GM12878 (cell line): ENCODE results near the gene OTOR. TPM values are rescaled to one million over a fixed set of nuclear protein-coding genes. Genes with fewer than 3 reads are reported as not detected.

Source experiments
- ATAC-seq: fragments of 200-7000 bp; cut with Tn5 transposase; 3 replicates; pipeline ENCODE4 v1.9.1; 2020; ENCODE audit warnings: mild to moderate bottlenecking, moderate library complexity
- BruUV-seq: library from RNA; stranded (reverse); fragments of 400-500 nt; replicated peaks from 2 replicates; lab custom pipeline; 2021; lab: Mats Ljungman, UMichigan
- CTCF ChIA-PET: fragments of 300-600 bp; sonication (Branson Sonifier 250); formaldehyde crosslinking; extraction: SDS; loops from one replicate; lab custom pipeline; 2021; ENCODE audit warnings: inconsistent platforms; lab: Yijun Ruan, JAX
- POLR2A ChIA-PET: fragments of 350-600 bp; formaldehyde crosslinking; extraction: SDS; loops from one replicate; lab custom pipeline; 2021; ENCODE audit warnings: inconsistent platforms; lab: Charles Lee
- RAD21 ChIA-PET: fragments of 300-600 bp; sonication (Branson Sonifier 250); formaldehyde crosslinking; loops from one replicate; lab custom pipeline; 2023; ENCODE audit warnings: antibody characterized with exemption; ENCODE audit not compliant: unreplicated experiment; lab: Charles Lee
- SMC1A ChIA-PET: fragments of 300-600 bp; sonication (Branson Sonifier 250); formaldehyde crosslinking; loops from one replicate; lab custom pipeline; 2023; ENCODE audit not compliant: unreplicated experiment, uncharacterized antibody; lab: Charles Lee
- DNase-seq: peaks from one replicate; pipeline ENCODE4 v3.0.0-alpha.2; 2011; ENCODE audit warnings: low read depth, low spot score
- FAIRE-seq: peaks from 3 replicates; lab custom pipeline; 2011; peaks lifted over from hg19 to GRCh38; lab: Jason Lieb, UNC
- H2AFZ ChIP-seq: 2 replicates; pipeline ENCODE4 v1.6.0; 2011; ENCODE audit warnings: low read depth, low read length, control low read depth; ENCODE audit not compliant: control insufficient read depth
- H3K27ac ChIP-seq: 2 replicates; pipeline ENCODE4 v1.5.1; 2011; ENCODE audit warnings: control low read depth; ENCODE audit not compliant: control insufficient read depth, insufficient read depth
- H3K27me3 ChIP-seq, 2 experiments: replicated peaks in 1 of 2; 2 replicates each; pipeline versions ENCODE4 v1.6.0 to v1.6.1; 2011; ENCODE audit warnings: low read length in 1 of 2; ENCODE audit not compliant: control insufficient read depth in 2 of 2, insufficient read depth in 2 of 2
- H3K36me3 ChIP-seq, 2 experiments: 2 replicates each; pipeline ENCODE4 v1.5.1; 2011; ENCODE audit warnings: low read length in 1 of 2; ENCODE audit not compliant: control insufficient read depth in 2 of 2, insufficient read depth in 2 of 2
- H3K4me1 ChIP-seq: 2 replicates; pipeline ENCODE4 v1.6.1; 2011; ENCODE audit warnings: mild to moderate bottlenecking, low read length, moderate library complexity, mixed read lengths; ENCODE audit not compliant: control insufficient read depth, insufficient read depth
- H3K4me2 ChIP-seq: 2 replicates; pipeline ENCODE4 v1.6.0; 2011; ENCODE audit warnings: control low read depth; ENCODE audit not compliant: control insufficient read depth, insufficient read depth
- H3K4me3 ChIP-seq: fragments of 200-600 bp; sonication (generic); 2 replicates; pipeline ENCODE4 v1.5.1; 2016
- H3K79me2 ChIP-seq: 2 replicates; pipeline ENCODE4 v1.6.0; 2011; ENCODE audit warnings: low read length; ENCODE audit not compliant: control insufficient read depth, insufficient read depth
- H3K9ac ChIP-seq: 2 replicates; pipeline ENCODE4 v1.8.0; 2011; ENCODE audit warnings: low read length, control low read depth, mixed read lengths; ENCODE audit not compliant: control insufficient read depth, insufficient read depth
- H3K9me3 ChIP-seq: replicated peaks from 3 replicates; pipeline ENCODE4 v1.5.1; 2011; ENCODE audit warnings: mild to moderate bottlenecking, low read length; ENCODE audit not compliant: control insufficient read depth, insufficient read depth
- H4K20me1 ChIP-seq: 2 replicates; pipeline ENCODE4 v1.6.0; 2011; ENCODE audit not compliant: control insufficient read depth, insufficient read depth
- ATF3 ChIP-seq: IDR thresholded peaks from 2 replicates; pipeline ENCODE4 v1.6.1; 2011; ENCODE audit warnings: low read depth, mild to moderate bottlenecking, low read length, moderate library complexity, borderline replicate concordance; ENCODE audit errors: extremely low read depth
- DPF2 ChIP-seq: fragments of 450-650 bp; IDR thresholded peaks from 2 replicates; pipeline ENCODE4 v1.6.1; 2017; ENCODE audit warnings: mild to moderate bottlenecking
- KAT2A ChIP-seq: conservative IDR thresholded peaks from 2 replicates; pipeline ENCODE4 v1.6.1; 2011; ENCODE audit warnings: low read depth, low read length; ENCODE audit not compliant: control insufficient read depth
- NRF1 ChIP-seq: conservative IDR thresholded peaks from 2 replicates; pipeline ENCODE4 v1.6.1; 2011; ENCODE audit warnings: mild to moderate bottlenecking, low read depth, low read length, improper control_type of control experiment
- RAD21 ChIP-seq: IDR thresholded peaks from 2 replicates; pipeline ENCODE4 v1.6.1; 2011; ENCODE audit warnings: mild to moderate bottlenecking, low read depth, low read length, moderate library complexity; ENCODE audit not compliant: insufficient read depth
- RCOR1 ChIP-seq: conservative IDR thresholded peaks from 2 replicates; pipeline ENCODE4 v1.6.1; 2012; ENCODE audit warnings: low read depth, low read length, improper control_type of control experiment
- REST ChIP-seq: IDR thresholded peaks from 2 replicates; pipeline ENCODE4 v1.6.1; 2012; ENCODE audit warnings: mild to moderate bottlenecking, low read depth, low read length
- SUZ12 ChIP-seq: fragments of 200-600 bp; sonication (generic); IDR thresholded peaks from one replicate; pipeline ENCODE4 v1.6.1; 2018; ENCODE audit warnings: antibody characterized with exemption, mild to moderate bottlenecking; ENCODE audit not compliant: unreplicated experiment
- YBX1 ChIP-seq: fragments of 450-650 bp; IDR thresholded peaks from 2 replicates; pipeline ENCODE4 v1.6.1; 2016; ENCODE audit warnings: antibody characterized with exemption
- ZBED1 ChIP-seq: IDR thresholded peaks from 2 replicates; pipeline ENCODE4 v1.6.1; 2016; ENCODE audit warnings: borderline replicate concordance
- ZNF592 ChIP-seq: fragments of 450-650 bp; IDR thresholded peaks from 2 replicates; pipeline ENCODE4 v1.6.1; 2017; ENCODE audit warnings: mild to moderate bottlenecking, moderate library complexity
- WGBS: methylation state at CpG from one replicate; pipeline ENCODE4 v1.1.6; 2016; ENCODE audit warnings: low lambda C conversion rate; ENCODE audit not compliant: insufficient replicate concordance, insufficient coverage; ENCODE audit errors: missing lambda C conversion rate; 5-methylcytosine and 5-hydroxymethylcytosine counted together
- in situ Hi-C: fragments of 300-500 bp; cut with MboI; formaldehyde crosslinking; loops from 9 replicates; pipeline ENCODE4 v1.14.3; 2018; ENCODE audit warnings: mixed read lengths
- intact Hi-C: fragments of 100-400 bp; cut with micrococcal nuclease; formaldehyde crosslinking; loops from one replicate; pipeline ENCODE4 v1.14.2; 2022; ENCODE audit not compliant: unreplicated experiment
- polyA plus RNA-seq, 11 experiments: library from polyadenylated mRNA; depleted of rRNA in 4 of 11; unstranded in 6 of 11; stranded (reverse) in 5 of 11; fragments of >200 nt; fragmentation: Nextera tagmentation in 4 of 11; fragmentation: Illumina TruSeq in 1 of 11; extraction: Ambion mirVana in 4 of 11; extraction: Trizol in 1 of 11; gene quantifications; 1 replicate in 1 of 11; 2 replicates in 10 of 11; pipeline versions ENCODE4 v1.2.1 to v1.2.3, GENCODE V29; 2011 to 2016; ENCODE audit warnings: inconsistent platforms in 2 of 11, missing spikeins in 2 of 11, low read depth in 1 of 11
- total RNA-seq, 4 experiments: library from RNA; depleted of rRNA in 3 of 4; stranded (reverse); fragments of >200 nt in 3 of 4; fragmentation: Illumina TruSeq in 1 of 4; extraction: Trizol in 1 of 4; gene quantifications; 2 replicates each; pipeline versions ENCODE4 v1.2.1 to v1.2.3, GENCODE V29; 2013 to 2021

The OTOR gene
- total and polyA plus RNA-seq, 10 of the 15 experiments (the other 5 are each of a cell fraction or from before 2014, with no cell fraction given), result not detected

- in situ Hi-C loops, result no loop called here
- TF ChIP-seq YBX1 (no peak), ZBED1 (no peak), REST (no peak), RAD21 (no peak), KAT2A (no peak), DPF2 (no peak), RCOR1 (no peak), ATF3 (no peak), ZNF592 (no peak), NRF1 (no peak), SUZ12 (no peak)
- RAD21 ChIA-PET, result no interaction called here
Measured at GRCh38 chr20:16777126-16777525, 29.0 kb downstream of the OTOR start.

More at GRCh38 chr20:16777126-16777525, 29.0 kb downstream of the OTOR start:
- H3K9ac ChIP-seq, result no peak overlapping the region
- H3K4me3 ChIP-seq, result no peak overlapping the region
- no peaks in the 10 kb centered on the region for H4K20me1 ChIP-seq
- H2AFZ ChIP-seq, result no peak overlapping the region
- ChIA-PET SMC1A (no interaction called here), POLR2A (no interaction called here), CTCF (no interaction called here)
- H3K36me3 ChIP-seq, result no peaks in the 10 kb centered on the region
- DNase-seq, result no peak
- no peak overlapping the region for H3K4me2 ChIP-seq
- BruUV-seq, result no TSS peak
- ATAC-seq, result no peak
- WGBS, result 44% methylated on average over 1 of the region's 1 CpG
- no peaks in the 10 kb centered on the region for H3K27me3 ChIP-seq
- intact Hi-C loops, result no loop called here
- H3K79me2 ChIP-seq, result no peaks in the 10 kb centered on the region
- H3K9me3 ChIP-seq, result no peaks in the 10 kb centered on the region
- no peaks in the 10 kb centered on the region for H3K4me1 ChIP-seq
- FAIRE-seq, result no peak
- H3K27ac ChIP-seq, result no peak overlapping the region
